AG08395 (cell line): Measurements from ENCODE around the gene PCDHB16.

Source experiments
- DNase-seq: peaks from one replicate; pipeline ENCODE4 v3.0.0; 2012; ENCODE audit warnings: mixed read lengths, low spot score

Gene PCDHB16

DNA sequence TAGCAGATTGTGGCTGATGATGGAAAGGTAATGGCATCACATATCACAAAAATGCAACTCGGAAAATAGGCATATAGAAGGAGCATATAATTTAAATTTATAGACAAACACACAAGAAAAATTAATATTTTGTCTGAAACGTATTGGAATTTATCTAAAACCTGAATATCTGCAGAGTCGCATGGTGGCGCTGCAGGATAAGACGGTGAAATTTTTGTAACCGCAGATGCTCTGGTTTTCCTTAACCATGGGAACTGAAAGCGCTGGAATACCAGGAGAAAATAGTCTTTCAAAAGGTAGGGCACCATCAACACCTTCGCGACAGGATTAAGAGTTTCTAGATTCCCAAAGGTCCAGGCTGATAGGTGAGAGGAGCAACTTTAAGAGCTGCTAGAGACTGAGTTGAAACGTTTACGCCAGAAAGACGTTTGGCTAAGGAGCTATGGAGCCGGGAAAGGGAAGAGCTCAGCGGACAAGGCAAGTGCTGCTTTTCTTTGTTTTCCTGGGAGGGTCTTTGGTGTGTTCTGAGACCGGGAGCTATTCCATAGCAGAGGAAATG is 52.0 kb downstream of the PCDHB16 start:
- no peak for DNase-seq
